ENCODE results near the gene GTPBP8.

GTPBP8 gene

GRCh38 chr3:112990672-112991602 lies at the start of gene GTPBP8:
Gene GTPBP8, plus strand, starts transcription at chr3:112990984. Its CDS starts 16 bp downstream, at chr3:112991000.
- in situ Hi-C loops (cut with MboI; ENCODE audit: low sequenced_read_pairs) = loop anchor here (25.0 kb wide), 1 partner anchor 354 kb away; the partner anchor contains the start of gene CCDC80

- in situ Hi-C loops (cut with MboI; ENCODE audit: low sequenced_read_pairs) = no loop called here
Observed at GRCh38 chr3:112948346-112948838, 42.4 kb upstream of the GTPBP8 start.

GRCh38 chr3:112956351-112956750 lies 34.4 kb upstream of the GTPBP8 start:
- in situ Hi-C loops (cut with MboI; ENCODE audit: low sequenced_read_pairs) = no loop called here

GRCh38 chr3:112958811-112959560 lies 31.8 kb upstream of the GTPBP8 start:
- in situ Hi-C loops (cut with MboI; ENCODE audit: low sequenced_read_pairs) = no loop called here

- in situ Hi-C loops (cut with MboI; ENCODE audit: low sequenced_read_pairs) = no loop called here
Observed at GRCh38 chr3:112963683-112964082, 27.1 kb upstream of the GTPBP8 start.

- in situ Hi-C loops (cut with MboI; ENCODE audit: low sequenced_read_pairs) = no loop called here
Observed at GRCh38 chr3:112965656-112966055, 25.1 kb upstream of the GTPBP8 start.

GRCh38 chr3:112966633-112967032 lies 24.2 kb upstream of the GTPBP8 start:
- in situ Hi-C loops (cut with MboI; ENCODE audit: low sequenced_read_pairs) = no loop called here

GRCh38 chr3:112967425-112967824 lies 23.4 kb upstream of the GTPBP8 start:
- in situ Hi-C loops (cut with MboI; ENCODE audit: low sequenced_read_pairs) = no loop called here

- in situ Hi-C loops (cut with MboI; ENCODE audit: low sequenced_read_pairs) = no loop called here
Observed at GRCh38 chr3:112967828-112968227, 23.0 kb upstream of the GTPBP8 start.

- in situ Hi-C loops (cut with MboI; ENCODE audit: low sequenced_read_pairs) = no loop called here
Observed at GRCh38 chr3:112972158-112972557, 18.6 kb upstream of the GTPBP8 start.

- in situ Hi-C loops (cut with MboI; ENCODE audit: low sequenced_read_pairs) = no loop called here
Observed at GRCh38 chr3:112973325-112974177, 17.2 kb upstream of the GTPBP8 start.

GRCh38 chr3:112974178-112974517 lies 16.6 kb upstream of the GTPBP8 start:
- in situ Hi-C loops (cut with MboI; ENCODE audit: low sequenced_read_pairs) = no loop called here

- in situ Hi-C loops (cut with MboI; ENCODE audit: low sequenced_read_pairs) = loop anchor here (25.0 kb wide), 1 partner anchor 338 kb away; the partner anchor contains the start of gene CCDC80
Observed at GRCh38 chr3:112974894-112975293, 15.9 kb upstream of the GTPBP8 start, which contains the start of gene CD200R1. Gene CD200R1, minus strand, starts transcription at chr3:112975103. Its CDS starts 246 bp downstream, at chr3:112974857.

GRCh38 chr3:112976001-112976400 lies 14.8 kb upstream of the GTPBP8 start:
- in situ Hi-C loops (cut with MboI; ENCODE audit: low sequenced_read_pairs) = loop anchor here (25.0 kb wide), 1 partner anchor 339 kb away; the partner anchor contains the start of gene CCDC80

- in situ Hi-C loops (cut with MboI; ENCODE audit: low sequenced_read_pairs) = loop anchor here (25.0 kb wide), 1 partner anchor 340 kb away; the partner anchor contains the start of gene CCDC80
Observed at GRCh38 chr3:112976953-112977352, 13.8 kb upstream of the GTPBP8 start.

- in situ Hi-C loops (cut with MboI; ENCODE audit: low sequenced_read_pairs) = loop anchor here (25.0 kb wide), 1 partner anchor 342 kb away; the partner anchor contains the start of gene CCDC80
Observed at GRCh38 chr3:112979244-112979832, 11.4 kb upstream of the GTPBP8 start.

- in situ Hi-C loops (cut with MboI; ENCODE audit: low sequenced_read_pairs) = loop anchor here (10.0 to 25.0 kb wide), 2 partner anchors 245 to 343 kb away; partner anchors contain the start of gene CCDC80
Observed at GRCh38 chr3:112980080-112980479, 10.7 kb upstream of the GTPBP8 start.

- in situ Hi-C loops (cut with MboI; ENCODE audit: low sequenced_read_pairs) = loop anchor here (10.0 to 25.0 kb wide), 2 partner anchors 248 to 345 kb away; partner anchors contain the start of gene CCDC80
Observed at GRCh38 chr3:112982710-112983109, 8.1 kb upstream of the GTPBP8 start.

GRCh38 chr3:112984485-112984884 lies 6.3 kb upstream of the GTPBP8 start:
- in situ Hi-C loops (cut with MboI; ENCODE audit: low sequenced_read_pairs) = loop anchor here (10.0 to 25.0 kb wide), 2 partner anchors 250 to 347 kb away; partner anchors contain the start of gene CCDC80
